Right cardiac atrium (tissue), 5 donors: ENCODE data around the gene UBAC2. TPM values are rescaled to one million over a fixed set of nuclear protein-coding genes. Genes with fewer than 3 reads are reported as not detected.

Experiments used
- ATAC-seq, 2 donors: fragments of 200-7000 bp; cut with Tn5 transposase; one replicate each; pipeline versions ENCODE4 v1.8.0 to v1.9.1; 2020; ENCODE audit warnings: moderate library complexity in 2 of 2, mild to moderate bottlenecking in 1 of 2
- DNase-seq, 3 donors: peaks; one replicate each; pipeline ENCODE4 v3.0.0-alpha.2; 2020
- H3K27ac ChIP-seq: one replicate; pipeline ENCODE4 v1.5.1; 2013; ENCODE audit warnings: mild to moderate bottlenecking, low read length, control low read depth, moderate library complexity
- H3K27me3 ChIP-seq: one replicate; pipeline ENCODE4 v1.6.1; 2013; ENCODE audit not compliant: control insufficient read depth, insufficient read depth
- H3K4me1 ChIP-seq: one replicate; pipeline ENCODE4 v1.6.1; 2013; ENCODE audit warnings: low read length; ENCODE audit not compliant: control insufficient read depth, insufficient read depth
- H3K4me3 ChIP-seq: one replicate; pipeline ENCODE4 v1.5.1; 2013; ENCODE audit warnings: low read length, control low read depth
- H3K9me3 ChIP-seq: one replicate; pipeline ENCODE4 v1.6.1; 2013; ENCODE audit warnings: low read length; ENCODE audit not compliant: control insufficient read depth
- WGBS: extraction: QIAGEN DNeasy Blood & Tissue Kit; methylation state at CpG from one replicate; pipeline ENCODE4 v1.1.7; 2013; 5-methylcytosine and 5-hydroxymethylcytosine counted together
- intact Hi-C, 4 donors: fragments of 100-400 bp; cut with DNase I; formaldehyde crosslinking; loops; one replicate each; pipeline versions ENCODE4 v1.11.0 to v1.14.0; 2022 to 2023
- polyA plus RNA-seq: library from polyadenylated mRNA; stranded (reverse); fragments of 200-250 nt; gene quantifications from one replicate; pipeline ENCODE4 v1.2.3, GENCODE V29; 2013
- total RNA-seq, 4 donors: library from RNA; stranded (reverse); fragmentation: NEBNext Ultra II Directional; extraction: Animal tissue kit (Norgen Biotek cat#: 25700); gene quantifications; one replicate each; pipeline ENCODE4 v1.2.1, GENCODE V29; 2021
- donor health status: healthy with polysubstance abuse.
- donor health status: DM: no; HTN: yes; CAD: no.
- donor health status: DM: no; HTN: no; CAD: no.
- donor health status: DM: no; HTN: yes; CAD: no; lungs with severe emphysema.
- donor health status: DM: yes; HTN: yes; CAD: no.

The UBAC2 gene
- total and polyA plus RNA-seq, 5 donors = 41.7 to 52.2 (median 47.6) TPM

GRCh38 chr13:99374994-99375737 lies 174.5 kb downstream of the UBAC2 start:
- Histone ChIP-seq H3K9me3 (no peaks in the 10 kb centered on the region), H3K27me3 (no peaks in the 10 kb centered on the region), H3K27ac (no peak overlapping the region), H3K4me1 (no peaks in the 10 kb centered on the region), H3K4me3 (no peak overlapping the region)
- intact Hi-C loops = no loop called here
- peak in 1 of 3 donors; percentile 65 for DNase-seq
- WGBS = 79% methylated on average over 12 of the region's 12 CpGs
- peak; percentile 38 to 49 for ATAC-seq

DNA sequence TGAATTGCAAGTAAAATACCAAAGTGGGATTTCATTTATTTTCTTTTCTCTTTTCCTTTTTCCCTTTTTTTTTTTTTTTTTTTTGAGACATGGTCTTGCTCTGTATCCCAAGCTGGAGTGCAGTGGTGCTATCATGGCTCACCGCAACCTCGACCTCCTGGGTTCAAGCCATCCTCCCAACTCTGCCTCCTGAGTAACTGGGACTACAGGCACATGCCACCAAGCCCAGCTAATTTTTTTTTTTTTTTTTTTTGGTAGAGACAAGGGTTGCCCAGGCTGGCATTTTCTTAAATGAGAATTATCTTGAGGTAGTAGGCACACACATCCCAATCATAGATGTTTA lies 175.1 kb downstream of the UBAC2 start:
- ATAC-seq = no peak
- no peaks in the 10 kb centered on the region for H3K27me3 ChIP-seq
- WGBS = 92% methylated on average over 2 of the region's 2 CpGs
- no peak overlapping the region for H3K4me3 ChIP-seq
- no peaks in the 10 kb centered on the region for H3K4me1 ChIP-seq
- intact Hi-C loops = no loop called here
- no peak for DNase-seq
- H3K27ac ChIP-seq = no peak overlapping the region
- no peaks in the 10 kb centered on the region for H3K9me3 ChIP-seq

GRCh38 chr13:99376132-99376531 lies 175.5 kb downstream of the UBAC2 start:
- 75% methylated on average over 6 of the region's 6 CpGs for WGBS
- ATAC-seq = peak; percentile 49
- DNase-seq = peak in 2 of 3 donors; percentile 59 to 70
- Histone ChIP-seq H3K27ac (no peak overlapping the region), H3K4me1 (no peaks in the 10 kb centered on the region), H3K9me3 (no peaks in the 10 kb centered on the region), H3K27me3 (no peaks in the 10 kb centered on the region), H3K4me3 (no peak overlapping the region)
- intact Hi-C loops = no loop called here

DNA sequence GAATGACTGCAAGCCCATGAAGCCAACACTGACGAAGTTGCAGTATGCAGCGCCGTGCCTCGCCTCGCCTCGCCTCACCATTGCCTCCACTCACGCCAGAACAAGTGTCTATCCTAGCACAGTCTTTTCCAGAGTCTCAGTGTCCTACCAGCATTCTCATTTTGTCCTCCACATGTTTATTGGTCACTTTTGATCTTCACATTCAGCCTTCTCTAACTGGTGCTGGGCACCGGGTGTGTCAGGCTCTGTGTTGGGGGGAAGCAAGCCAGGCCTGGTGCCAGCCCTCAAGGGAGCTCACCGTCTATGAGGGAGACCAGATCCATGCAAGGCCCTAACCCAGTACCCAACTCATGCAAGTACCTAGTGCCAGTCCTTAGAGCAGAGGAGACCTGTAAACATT lies 176.3 kb downstream of the UBAC2 start:
- H3K4me3 ChIP-seq = no peak overlapping the region
- H3K27me3 ChIP-seq = no peaks in the 10 kb centered on the region
- no peak for DNase-seq
- intact Hi-C loops = no loop called here
- no peaks in the 10 kb centered on the region for H3K4me1 ChIP-seq
- H3K27ac ChIP-seq = no peak overlapping the region
- no peak for ATAC-seq
- WGBS = 96% methylated on average over 9 of the region's 9 CpGs
- no peaks in the 10 kb centered on the region for H3K9me3 ChIP-seq

GRCh38 chr13:99377641-99378040 lies 177.0 kb downstream of the UBAC2 start:
- H3K27me3 ChIP-seq = no peaks in the 10 kb centered on the region
- H3K4me1 ChIP-seq = no peaks in the 10 kb centered on the region
- H3K9me3 ChIP-seq = no peaks in the 10 kb centered on the region
- H3K27ac ChIP-seq = no peak overlapping the region
- intact Hi-C loops = no loop called here
- no peak for DNase-seq
- H3K4me3 ChIP-seq = no peak overlapping the region
- no peak for ATAC-seq
- WGBS = 96% methylated on average over 8 of the region's 8 CpGs

- Histone ChIP-seq H3K4me1 (no peaks in the 10 kb centered on the region), H3K9me3 (no peaks in the 10 kb centered on the region), H3K27ac (no peak overlapping the region), H3K4me3 (no peak overlapping the region), H3K27me3 (no peaks in the 10 kb centered on the region)
- ATAC-seq (no peak), DNase-seq (no peak)
- intact Hi-C loops = no loop called here
- 88% methylated on average over 3 of the region's 3 CpGs for WGBS
These were observed 178.5 kb downstream of the UBAC2 start for GRCh38 chr13:99378985-99379733.

DNA sequence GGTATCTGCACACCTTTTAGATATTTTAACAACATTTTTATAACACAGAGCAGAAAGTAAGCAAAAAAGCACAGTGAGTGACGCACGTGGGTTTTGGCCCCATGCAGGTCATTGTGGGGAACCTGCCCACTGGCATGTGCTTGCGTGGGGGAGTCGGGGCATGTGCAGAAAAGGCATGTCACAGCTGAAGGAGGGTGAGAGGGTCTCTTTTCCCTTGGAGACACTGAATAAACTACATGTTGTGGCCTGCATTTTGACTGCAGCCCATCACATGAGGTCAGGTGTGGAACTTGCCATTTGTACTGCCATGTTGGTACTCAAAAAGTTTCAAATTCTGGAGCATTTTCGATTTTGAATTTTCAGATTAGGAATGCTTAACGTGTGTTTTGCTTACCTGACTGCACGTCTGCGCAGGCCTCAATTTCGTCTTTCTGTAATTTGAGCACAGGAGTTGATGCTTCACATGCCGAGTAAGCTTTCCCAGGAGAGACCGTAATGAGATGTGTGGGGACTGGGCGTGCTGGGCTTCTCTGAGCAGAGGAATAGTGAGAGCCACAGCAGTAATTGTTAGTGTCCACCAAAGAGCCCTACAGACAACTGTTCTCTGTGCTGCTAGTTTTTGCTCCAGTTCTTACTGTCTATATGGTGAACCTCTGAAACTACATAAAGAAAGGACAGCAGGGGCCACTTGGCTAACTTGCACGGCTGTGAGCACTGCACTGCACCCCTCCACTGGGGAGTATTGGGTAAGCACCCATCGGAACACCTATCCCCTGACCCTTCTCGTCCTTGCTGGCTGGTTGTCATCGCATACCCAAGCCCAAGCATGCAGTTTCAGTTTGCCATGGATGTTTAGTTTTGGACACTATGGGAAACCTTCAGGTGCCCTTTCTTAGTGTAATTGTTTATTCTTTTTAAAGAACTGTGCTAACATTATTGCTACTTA lies 179.5 kb downstream of the UBAC2 start:
- 89% methylated on average over 16 of the region's 16 CpGs for WGBS
- H3K4me1 ChIP-seq = no peaks in the 10 kb centered on the region
- H3K27me3 ChIP-seq = no peaks in the 10 kb centered on the region
- no peak for ATAC-seq
- H3K4me3 ChIP-seq = no peak overlapping the region
- H3K27ac ChIP-seq = no peak overlapping the region
- DNase-seq = no peak
- H3K9me3 ChIP-seq = no peaks in the 10 kb centered on the region
- intact Hi-C loops = no loop called here

- no peaks in the 10 kb centered on the region for H3K4me1 ChIP-seq
- no peaks in the 10 kb centered on the region for H3K27me3 ChIP-seq
- peak; percentile 68 to 88 for ATAC-seq
- no peaks in the 10 kb centered on the region for H3K9me3 ChIP-seq
- intact Hi-C loops = no loop called here
- H3K4me3 ChIP-seq = no peak overlapping the region
- 70% methylated on average over 15 of the region's 15 CpGs for WGBS
- H3K27ac ChIP-seq = peak overlapping the region; percentile 40
- peak in 1 of 3 donors; percentile 70 for DNase-seq
These were observed 180.4 kb downstream of the UBAC2 start for GRCh38 chr13:99380921-99381645.

DNA sequence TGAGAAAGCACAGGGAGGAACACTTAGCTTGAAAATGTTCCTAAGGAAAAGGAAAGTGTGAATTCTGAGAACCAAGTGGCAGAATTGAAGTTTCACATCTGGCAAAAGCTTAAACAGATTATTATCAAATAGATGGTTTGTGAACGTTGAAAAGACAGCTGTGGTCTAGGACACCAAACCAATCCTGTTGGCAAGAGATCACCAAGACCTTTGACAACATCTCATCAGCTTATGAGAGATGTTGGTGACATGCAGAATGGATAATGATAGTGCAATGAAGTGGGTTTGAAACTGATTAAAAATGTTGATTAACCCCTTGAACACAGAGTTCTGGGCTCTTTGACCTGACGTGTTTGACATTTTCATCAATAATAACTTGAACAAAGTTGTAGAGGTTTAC lies 181.1 kb downstream of the UBAC2 start:
- Histone ChIP-seq H3K4me1 (peaks cover 2% of the 10 kb centered on the region), H3K9me3 (no peaks in the 10 kb centered on the region), H3K27me3 (no peaks in the 10 kb centered on the region), H3K27ac (no peak overlapping the region), H3K4me3 (no peak overlapping the region)
- ATAC-seq (no peak), DNase-seq (no peak)
- 69% methylated on average over 2 of the region's 2 CpGs for WGBS
- intact Hi-C loops = no loop called here

GRCh38 chr13:99382428-99383133 lies 181.9 kb downstream of the UBAC2 start:
- no peak overlapping the region for H3K4me3 ChIP-seq
- intact Hi-C loops = no loop called here
- no peak overlapping the region for H3K27ac ChIP-seq
- no peaks in the 10 kb centered on the region for H3K9me3 ChIP-seq
- WGBS = 85% methylated on average over 9 of the region's 9 CpGs
- DNase-seq = no peak
- no peaks in the 10 kb centered on the region for H3K27me3 ChIP-seq
- peaks cover 2% of the 10 kb centered on the region for H3K4me1 ChIP-seq
- ATAC-seq = peak in 1 of 2 donors; percentile 8
